ENCODE data around the gene ARID1B. TPM values are rescaled to one million over a fixed set of nuclear protein-coding genes. Genes with fewer than 3 reads are reported as not detected.

ARID1B gene
- total and polyA plus RNA-seq, 2 experiments from 2014 or later: 32.9 to 67.0 TPM

GRCh38 chr6:156916130-156916801 is 139.1 kb downstream of the ARID1B start:
- DNase-seq (ENCODE audit: low spot score): no peak
- Histone ChIP-seq H3K36me3 (replicated peaks; ENCODE audit: insufficient read depth, low read depth) (no peaks in the 10 kb centered on the region), H3K27me3 (no peaks in the 10 kb centered on the region), H3K4me2 (no peak overlapping the region), H3K27ac (no peak overlapping the region), H2AFZ (no peak overlapping the region), H3K9me2 (replicated peaks; ENCODE audit: insufficient read depth) (no peaks in the 10 kb centered on the region), H3K79me2 (peaks cover 77% of the 10 kb centered on the region), H3K9me3 (ENCODE audit: low read depth) (no peaks in the 10 kb centered on the region), H4K20me1 (ENCODE audit: insufficient read depth, poor library complexity, severe bottlenecking) (peaks cover 29% of the 10 kb centered on the region), H3K4me3 (no peak overlapping the region), H3K4me1 (ENCODE audit: insufficient read depth) (no peaks in the 10 kb centered on the region)
- WGBS (ENCODE audit: low lambda C conversion rate, missing lambda C conversion rate): 74% methylated on average over 11 of the region's 11 CpGs
- no peak for TF ChIP-seq CTCF (IDR thresholded peaks at IDR 0.05; ENCODE audit: poor library complexity)
- no peak for TF ChIP-seq EZH2 (IDR thresholded peaks at IDR 0.05; ENCODE audit: borderline replicate concordance)
- TF ChIP-seq EZH2phosphoT487 (IDR thresholded peaks at IDR 0.05; ENCODE audit: low read depth, severe bottlenecking, unreplicated experiment): no peak

- DNase-seq (ENCODE audit: low spot score): no peak
- H4K20me1 ChIP-seq (ENCODE audit: insufficient read depth, poor library complexity, severe bottlenecking): peaks cover 29% of the 10 kb centered on the region
- no peaks in the 10 kb centered on the region for H3K9me2 ChIP-seq (replicated peaks; ENCODE audit: insufficient read depth)
- no peaks in the 10 kb centered on the region for H3K27me3 ChIP-seq
- H3K4me1 ChIP-seq (ENCODE audit: insufficient read depth): no peaks in the 10 kb centered on the region
- no peak overlapping the region for H3K4me2 ChIP-seq
- H3K36me3 ChIP-seq (replicated peaks; ENCODE audit: insufficient read depth, low read depth): no peaks in the 10 kb centered on the region
- no peaks in the 10 kb centered on the region for H3K9me3 ChIP-seq (ENCODE audit: low read depth)
- no peak overlapping the region for H3K27ac ChIP-seq
- 77% methylated on average over 5 of the region's 5 CpGs for WGBS (ENCODE audit: low lambda C conversion rate, missing lambda C conversion rate)
- no peak overlapping the region for H2AFZ ChIP-seq
- TF ChIP-seq EZH2phosphoT487 (IDR thresholded peaks at IDR 0.05; ENCODE audit: low read depth, severe bottlenecking, unreplicated experiment) (no peak), CTCF (IDR thresholded peaks at IDR 0.05; ENCODE audit: poor library complexity) (no peak), EZH2 (IDR thresholded peaks at IDR 0.05; ENCODE audit: borderline replicate concordance) (no peak)
- peaks cover 80% of the 10 kb centered on the region for H3K79me2 ChIP-seq
- no peak overlapping the region for H3K4me3 ChIP-seq
Observed at GRCh38 chr6:156917213-156917612, 140.0 kb downstream of the ARID1B start.

GRCh38 chr6:156918647-156919046 is 141.5 kb downstream of the ARID1B start:
- Histone ChIP-seq H3K79me2 (peaks cover 92% of the 10 kb centered on the region), H3K27ac (no peak overlapping the region), H3K36me3 (replicated peaks; ENCODE audit: insufficient read depth, low read depth) (no peaks in the 10 kb centered on the region), H3K9me2 (replicated peaks; ENCODE audit: insufficient read depth) (no peaks in the 10 kb centered on the region), H3K4me3 (no peak overlapping the region), H3K27me3 (no peaks in the 10 kb centered on the region), H3K4me2 (no peak overlapping the region), H3K9me3 (ENCODE audit: low read depth) (no peaks in the 10 kb centered on the region), H4K20me1 (ENCODE audit: insufficient read depth, poor library complexity, severe bottlenecking) (peaks cover 39% of the 10 kb centered on the region), H3K4me1 (ENCODE audit: insufficient read depth) (no peaks in the 10 kb centered on the region), H2AFZ (no peak overlapping the region)
- TF ChIP-seq EZH2phosphoT487 (IDR thresholded peaks at IDR 0.05; ENCODE audit: low read depth, severe bottlenecking, unreplicated experiment) (no peak), CTCF (IDR thresholded peaks at IDR 0.05; ENCODE audit: poor library complexity) (no peak), EZH2 (IDR thresholded peaks at IDR 0.05; ENCODE audit: borderline replicate concordance) (no peak)
- DNase-seq (ENCODE audit: low spot score): no peak
- 89% methylated on average over 7 of the region's 7 CpGs for WGBS (ENCODE audit: low lambda C conversion rate, missing lambda C conversion rate)
